Activated CD4-positive, CD25-positive, alpha-beta regulatory T cell (primary cell): ENCODE measurements around the gene TYRO3.

Source experiments
- DNase-seq, 4 experiments: peaks; one replicate each; lab custom pipeline; 2025; lab: John Stamatoyannopoulos, UW

The TYRO3 gene

DNA sequence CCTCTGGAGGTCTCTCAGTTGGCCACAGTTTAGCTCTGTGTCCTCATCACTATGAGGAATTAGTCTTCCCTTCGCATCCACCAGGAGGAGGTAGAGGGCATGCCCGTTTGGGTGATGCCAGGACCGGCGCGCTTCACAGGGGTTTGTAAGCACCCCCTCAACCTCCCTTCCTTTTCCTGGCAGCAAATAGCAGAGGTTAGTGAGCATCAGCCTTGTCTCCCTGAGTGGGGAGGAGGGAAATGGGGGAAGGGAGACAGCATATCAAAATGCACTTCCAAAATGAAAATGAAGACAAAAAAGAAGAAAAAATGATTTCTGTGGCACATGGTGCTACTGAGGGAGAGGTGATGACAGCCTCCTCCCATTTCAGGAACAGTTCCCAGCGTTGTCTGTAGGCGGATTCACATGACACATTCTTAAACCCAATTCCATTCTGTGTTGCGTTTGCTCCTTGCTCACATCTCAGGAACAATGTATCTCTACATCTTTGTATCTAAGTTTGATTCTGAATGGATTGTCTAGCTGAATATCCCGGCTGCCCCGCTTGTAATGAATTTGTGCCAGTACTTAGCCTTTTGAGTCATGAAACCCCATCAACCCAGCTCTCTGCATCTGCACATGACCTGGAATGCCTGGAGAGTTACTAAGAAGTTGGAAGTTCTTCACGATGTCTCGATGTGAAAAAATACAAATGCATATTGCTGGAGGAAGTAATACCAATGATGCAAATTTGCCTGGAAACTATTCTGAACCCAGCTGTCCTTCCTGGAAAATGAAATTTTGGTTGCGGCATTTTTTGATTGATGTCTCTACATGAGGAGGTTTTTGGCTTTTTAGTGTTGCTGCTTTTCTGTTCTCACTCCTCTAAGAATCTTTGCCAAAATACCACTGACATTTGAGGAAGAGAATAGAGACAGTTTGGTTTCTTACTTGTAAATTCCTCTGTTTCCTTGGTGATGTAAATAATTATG, 45.2 kb downstream of the TYRO3 start:
- peak; percentile 7 to 40 (median 14) for DNase-seq

DNA sequence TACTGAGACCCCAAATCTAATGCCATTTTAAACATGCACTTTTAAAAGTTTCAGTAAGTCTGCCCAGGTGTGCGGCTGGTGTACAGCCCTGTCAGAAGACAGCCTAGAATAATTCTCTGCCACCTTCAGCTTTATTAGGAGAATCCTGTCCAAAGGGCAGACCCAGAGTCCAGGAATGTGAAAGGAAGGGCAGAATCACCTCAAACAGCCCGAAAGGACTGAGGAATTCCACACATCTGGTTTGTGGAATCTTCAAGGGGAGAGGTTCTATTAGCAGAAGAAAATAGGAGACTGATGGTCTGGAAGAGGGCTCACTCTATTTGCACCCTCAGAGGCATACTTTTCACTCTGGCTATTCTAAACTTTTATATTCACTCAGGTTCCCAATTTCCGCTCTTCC, 46.6 kb downstream of the TYRO3 start:
- no peak for DNase-seq

DNA sequence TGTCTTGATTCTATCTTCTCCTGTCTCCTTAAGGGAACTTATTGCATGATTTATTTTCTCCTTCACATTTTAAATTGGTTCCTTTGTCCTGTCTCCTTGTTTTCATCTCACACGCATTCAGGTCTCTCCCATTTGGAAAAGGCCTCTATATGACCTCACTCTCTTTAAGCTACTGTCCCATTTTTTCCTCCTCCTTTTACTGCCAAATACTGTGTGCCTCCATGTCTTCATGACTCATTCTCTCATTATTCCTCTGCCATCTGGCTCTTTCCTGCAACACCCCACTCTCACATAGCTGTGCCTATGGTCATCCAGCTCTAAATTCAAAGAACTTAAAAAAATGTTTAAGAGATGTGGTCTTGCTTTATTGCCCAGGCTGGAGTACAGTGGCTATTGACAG, 48.0 kb downstream of the TYRO3 start:
- no peak for DNase-seq

DNA sequence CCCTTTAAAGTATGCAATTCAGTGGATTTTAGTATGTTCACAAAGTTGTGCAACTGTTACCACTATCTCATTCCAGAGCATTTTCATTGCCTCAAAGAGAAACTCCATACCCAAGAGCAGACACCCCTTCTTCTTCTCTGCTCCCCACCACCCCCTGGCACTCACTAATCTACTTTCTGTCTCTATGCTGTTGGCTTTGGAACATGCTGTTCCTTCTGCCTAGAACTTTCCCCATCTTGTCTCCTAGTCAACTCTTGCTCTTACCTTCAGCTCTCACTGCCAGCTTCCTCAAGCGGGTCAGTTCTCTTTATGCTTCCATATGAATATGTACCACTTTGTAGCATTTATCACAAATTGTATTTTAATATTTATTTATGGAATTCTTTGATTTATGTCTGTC, 50.1 kb downstream of the TYRO3 start:
- DNase-seq: no peak

DNA sequence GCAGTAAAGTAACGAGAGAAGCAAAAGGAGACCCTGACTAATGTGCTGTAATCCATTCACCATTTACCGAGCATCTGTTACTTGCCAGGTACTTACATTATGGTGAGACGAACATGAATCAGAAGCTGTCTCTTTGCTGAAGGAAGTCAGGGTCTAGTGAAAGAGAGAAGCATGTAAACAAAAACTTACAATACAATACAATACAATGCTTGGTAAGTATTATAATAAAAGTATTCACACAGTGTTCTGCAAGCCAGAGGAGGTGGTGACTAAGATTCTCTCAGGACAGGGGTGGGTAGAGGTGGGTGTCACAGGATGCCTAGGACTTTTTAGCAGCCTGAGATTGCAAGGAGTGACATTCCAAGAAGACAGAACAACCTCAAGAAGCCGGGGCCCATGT, 51.0 kb downstream of the TYRO3 start:
- DNase-seq: no peak

DNA sequence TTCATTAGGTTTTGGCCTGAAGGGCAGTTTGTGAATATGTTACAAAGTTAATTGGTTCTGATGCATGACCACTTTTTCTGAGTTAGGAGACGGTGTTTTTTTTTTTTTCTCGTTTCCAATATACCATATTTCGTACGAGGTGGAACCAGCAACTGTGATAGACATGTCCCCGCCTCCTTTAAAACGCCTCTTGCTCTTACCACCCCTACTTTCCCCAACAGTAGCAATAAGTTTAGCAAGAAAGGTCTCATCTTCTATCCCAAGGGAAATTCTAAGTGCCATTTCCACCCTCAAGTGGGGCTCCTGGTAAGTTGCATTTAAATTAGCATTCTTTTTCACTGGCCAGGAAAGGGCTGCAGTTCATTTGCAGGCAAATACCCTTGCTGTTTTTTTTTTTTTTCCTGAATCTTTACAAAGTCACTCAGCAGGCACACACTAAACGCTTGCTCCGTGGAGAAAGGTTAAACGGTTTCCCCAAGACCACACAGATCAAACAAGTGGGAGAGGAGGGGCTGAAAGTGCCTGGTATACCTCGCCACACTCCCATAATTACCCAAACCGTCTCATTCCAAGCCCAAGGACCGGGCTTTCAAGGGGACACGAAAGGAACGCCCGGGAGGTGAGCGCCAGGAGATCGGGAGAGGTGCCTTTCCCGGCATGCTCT, 61.7 kb downstream of the TYRO3 start:
- no peak for DNase-seq

DNA sequence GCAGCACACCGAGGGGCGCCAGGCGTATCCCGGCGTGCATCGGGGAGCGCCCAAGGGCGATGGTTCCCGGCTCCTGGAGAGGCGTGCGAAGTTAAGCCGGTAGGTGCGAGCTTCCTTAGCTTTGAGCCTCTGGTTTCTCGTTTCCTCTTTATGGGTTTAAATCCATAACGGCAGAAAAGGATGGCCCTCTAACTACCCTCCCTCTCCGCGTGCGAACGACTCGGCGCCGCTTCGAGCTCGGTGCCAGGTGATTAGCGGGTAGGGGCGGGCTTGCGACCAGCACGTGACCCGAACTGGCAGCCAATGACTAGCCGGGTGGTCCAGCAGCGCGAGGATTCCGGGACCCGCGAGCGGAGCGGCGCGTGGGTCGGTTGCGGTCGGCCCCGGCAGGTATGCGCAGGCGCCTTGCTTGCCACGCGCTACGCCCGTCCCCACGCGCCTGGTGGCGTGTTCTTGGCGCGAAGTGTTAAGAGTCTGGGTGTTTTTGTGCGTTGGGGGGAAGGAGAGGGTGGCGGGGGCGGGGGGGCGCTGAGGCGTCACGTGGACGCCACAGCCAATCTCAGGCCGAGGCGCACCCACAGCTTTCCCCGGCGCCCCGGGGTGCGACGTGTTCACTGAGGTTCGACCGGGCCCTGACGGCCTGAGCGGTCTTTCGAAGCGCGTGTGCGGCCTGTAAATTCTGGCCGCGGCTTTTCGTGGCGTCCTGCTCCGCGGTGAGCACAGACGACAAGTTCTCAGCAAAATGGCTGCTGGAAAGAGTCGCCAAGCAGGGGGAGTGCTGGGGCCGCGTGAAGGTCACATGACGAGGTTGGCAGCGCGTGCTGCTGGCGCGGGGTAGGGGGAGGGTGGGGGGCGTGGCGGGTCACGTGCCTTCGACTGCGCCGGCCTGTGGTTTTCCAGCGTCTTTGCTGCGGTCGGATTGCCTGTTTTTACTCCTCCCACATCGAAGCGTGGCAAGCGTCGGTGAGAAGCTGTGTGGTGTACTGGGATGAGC, 62.5 kb downstream of the TYRO3 start:
- DNase-seq: peak; percentile 43 to 60 (median 48)

DNA sequence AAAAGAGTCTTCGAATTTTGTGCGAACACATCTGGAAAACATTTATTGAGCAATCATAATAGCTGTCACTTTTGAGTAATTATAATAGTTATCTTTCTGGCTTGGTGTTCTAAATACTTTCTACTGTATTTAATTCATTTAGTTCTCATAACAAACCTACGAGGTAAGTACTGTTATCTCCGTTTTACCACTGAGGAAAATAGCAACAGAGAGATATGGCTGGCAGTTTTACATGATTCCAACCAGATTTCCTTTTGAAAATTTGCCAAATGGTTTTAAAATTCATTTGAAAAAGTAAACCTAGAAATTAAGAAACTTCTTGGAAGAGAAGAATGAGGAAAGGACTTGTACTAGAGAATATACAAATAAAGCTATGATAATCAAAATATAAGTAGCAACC, 63.9 kb downstream of the TYRO3 start:
- DNase-seq: no peak

DNA sequence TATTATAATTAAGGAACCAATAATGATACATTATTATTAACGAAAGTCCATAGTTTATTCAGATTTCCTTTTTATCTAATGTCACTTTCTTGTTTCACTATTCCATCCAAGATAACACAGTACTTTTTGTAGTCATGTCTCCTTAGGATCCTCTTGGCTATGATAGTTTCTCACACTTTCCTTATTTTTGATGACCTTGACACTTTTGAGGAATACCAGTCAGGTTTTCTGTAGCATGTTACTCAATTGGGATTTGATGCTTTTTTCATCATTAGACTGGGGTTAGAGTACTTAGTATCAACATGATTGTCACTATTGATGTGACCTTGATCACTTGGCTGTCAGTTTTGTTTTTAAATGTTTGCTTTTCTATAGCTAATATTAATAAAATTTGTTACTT, 68.2 kb downstream of the TYRO3 start:
- no peak for DNase-seq

DNA sequence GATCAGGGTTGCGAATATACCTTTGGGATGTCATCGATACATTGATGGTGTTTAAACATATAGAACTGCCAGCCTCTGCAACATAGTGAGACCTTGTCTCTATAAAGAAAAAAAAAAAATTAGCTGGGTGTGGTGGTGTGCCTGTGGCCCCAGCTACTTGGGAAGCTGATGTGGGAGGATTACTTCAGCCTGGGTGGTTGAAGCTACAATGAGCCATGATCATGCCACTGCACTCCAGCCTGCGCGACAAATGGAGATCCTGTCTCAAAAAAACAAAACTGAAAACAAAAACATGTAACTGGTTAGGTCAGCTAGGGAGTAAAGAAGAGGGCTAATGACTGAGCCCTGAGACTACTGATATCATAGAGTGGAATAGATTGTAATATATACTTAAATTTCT, 70.5 kb downstream of the TYRO3 start:
- no peak for DNase-seq

DNA sequence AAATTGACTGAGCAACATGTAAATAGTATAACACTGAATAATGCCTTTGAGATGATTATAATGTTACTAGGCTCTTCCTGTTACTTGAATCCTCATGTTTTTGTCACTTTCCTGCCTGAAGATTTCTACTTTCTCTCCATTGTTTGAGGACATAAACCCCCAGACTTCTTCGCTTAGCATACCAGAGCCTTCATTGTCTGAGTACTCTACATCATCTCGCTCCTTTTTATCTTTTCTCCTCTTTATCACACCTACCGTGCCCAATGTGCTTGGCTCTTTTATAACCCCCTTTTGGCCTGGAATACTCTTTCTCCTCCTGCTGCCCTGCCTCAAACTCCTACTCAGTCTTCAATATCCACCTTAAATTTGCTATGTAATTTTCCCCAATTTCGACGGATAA, 70.9 kb downstream of the TYRO3 start:
- no peak for DNase-seq

DNA sequence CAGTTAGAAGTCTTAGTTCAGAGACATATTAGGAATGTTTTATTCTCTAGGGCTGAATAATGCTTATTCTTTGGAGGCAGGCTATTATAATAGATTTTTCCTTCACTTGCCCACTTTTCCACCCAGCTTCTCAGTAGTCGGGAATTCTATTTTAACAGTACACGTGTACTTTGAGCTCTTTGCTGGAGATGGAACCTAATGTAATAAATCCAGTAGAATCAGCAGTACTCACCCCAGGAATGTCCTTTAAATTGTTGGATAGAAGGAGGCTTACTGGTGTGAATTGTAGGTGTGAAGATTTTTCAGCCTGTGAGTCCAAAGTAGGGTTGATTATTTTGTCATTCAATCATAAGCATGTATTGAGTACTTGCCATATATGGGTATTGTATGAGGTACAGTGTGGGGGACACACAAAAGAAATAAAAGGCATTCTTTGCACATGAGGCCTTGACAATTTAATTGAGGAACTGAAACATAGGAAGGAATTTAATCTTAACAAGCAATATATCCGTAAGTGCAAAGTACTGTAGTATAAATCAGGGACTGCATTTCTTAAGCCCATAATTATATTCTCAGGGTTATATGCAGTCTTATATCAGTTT, 71.7 kb downstream of the TYRO3 start:
- no peak for DNase-seq

DNA sequence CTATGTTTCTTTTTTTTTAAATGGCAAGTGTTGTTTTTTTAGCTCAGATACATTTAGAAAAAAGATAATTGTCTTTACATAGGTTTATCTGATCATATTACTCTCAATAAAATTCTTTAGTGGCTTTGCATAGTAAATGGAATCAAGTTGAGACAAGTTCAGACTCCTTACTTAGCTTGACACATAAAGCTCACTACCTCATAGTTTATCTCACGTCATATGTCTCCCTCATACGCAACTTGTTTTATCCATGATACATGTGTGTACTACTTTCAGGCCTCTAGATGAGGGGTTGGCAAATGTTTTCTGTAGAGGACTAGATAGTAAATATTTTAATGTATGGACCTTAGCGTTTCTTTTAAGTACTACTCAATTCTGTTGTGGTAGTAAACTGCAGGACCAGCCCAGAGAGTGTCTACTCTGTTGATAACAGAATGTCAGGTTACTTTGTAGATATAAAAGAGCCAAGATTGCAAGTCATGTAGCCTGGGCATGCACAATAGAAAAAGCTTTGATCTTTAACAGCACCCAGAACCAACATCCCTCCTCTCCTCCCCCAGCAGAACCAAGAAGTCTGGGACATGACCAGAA, 73.0 kb downstream of the TYRO3 start:
- DNase-seq: no peak
